GM12873 (cell line): ENCODE results near the gene ST7.

ENCODE experiments used
- TF ChIP-seq, protein P1 (sequence below): IDR thresholded peaks from 2 replicates; pipeline ENCODE4 v1.5.1; 2012; ENCODE audit warnings: low read depth, mild to moderate bottlenecking, moderate library complexity, low read length, control low read depth; ENCODE audit not compliant: insufficient read depth; ENCODE audit errors: missing control alignments

ST7 gene

DNA sequence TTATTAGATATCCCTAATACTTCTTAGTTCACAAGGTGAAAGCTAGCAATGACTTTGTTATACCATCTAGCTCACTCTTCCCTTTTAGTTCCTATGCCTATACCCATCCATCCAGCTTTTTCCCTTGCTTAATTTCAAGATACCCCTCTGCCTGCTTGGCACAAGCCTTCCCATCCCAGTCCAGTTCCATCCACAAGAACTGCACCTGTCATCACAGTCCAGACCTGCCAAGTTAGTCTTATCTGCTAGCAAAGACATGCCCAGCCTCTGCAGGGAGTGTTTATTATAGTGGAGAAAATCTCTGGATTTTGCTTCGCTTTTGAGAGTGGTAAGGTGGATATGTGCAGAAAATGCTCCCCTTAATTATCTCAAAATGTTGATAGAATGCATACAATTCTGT lies 158.2 kb downstream of the ST7 start:
- TF ChIP-seq, protein P1, sequence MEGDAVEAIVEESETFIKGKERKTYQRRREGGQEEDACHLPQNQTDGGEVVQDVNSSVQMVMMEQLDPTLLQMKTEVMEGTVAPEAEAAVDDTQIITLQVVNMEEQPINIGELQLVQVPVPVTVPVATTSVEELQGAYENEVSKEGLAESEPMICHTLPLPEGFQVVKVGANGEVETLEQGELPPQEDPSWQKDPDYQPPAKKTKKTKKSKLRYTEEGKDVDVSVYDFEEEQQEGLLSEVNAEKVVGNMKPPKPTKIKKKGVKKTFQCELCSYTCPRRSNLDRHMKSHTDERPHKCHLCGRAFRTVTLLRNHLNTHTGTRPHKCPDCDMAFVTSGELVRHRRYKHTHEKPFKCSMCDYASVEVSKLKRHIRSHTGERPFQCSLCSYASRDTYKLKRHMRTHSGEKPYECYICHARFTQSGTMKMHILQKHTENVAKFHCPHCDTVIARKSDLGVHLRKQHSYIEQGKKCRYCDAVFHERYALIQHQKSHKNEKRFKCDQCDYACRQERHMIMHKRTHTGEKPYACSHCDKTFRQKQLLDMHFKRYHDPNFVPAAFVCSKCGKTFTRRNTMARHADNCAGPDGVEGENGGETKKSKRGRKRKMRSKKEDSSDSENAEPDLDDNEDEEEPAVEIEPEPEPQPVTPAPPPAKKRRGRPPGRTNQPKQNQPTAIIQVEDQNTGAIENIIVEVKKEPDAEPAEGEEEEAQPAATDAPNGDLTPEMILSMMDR = no peak

DNA sequence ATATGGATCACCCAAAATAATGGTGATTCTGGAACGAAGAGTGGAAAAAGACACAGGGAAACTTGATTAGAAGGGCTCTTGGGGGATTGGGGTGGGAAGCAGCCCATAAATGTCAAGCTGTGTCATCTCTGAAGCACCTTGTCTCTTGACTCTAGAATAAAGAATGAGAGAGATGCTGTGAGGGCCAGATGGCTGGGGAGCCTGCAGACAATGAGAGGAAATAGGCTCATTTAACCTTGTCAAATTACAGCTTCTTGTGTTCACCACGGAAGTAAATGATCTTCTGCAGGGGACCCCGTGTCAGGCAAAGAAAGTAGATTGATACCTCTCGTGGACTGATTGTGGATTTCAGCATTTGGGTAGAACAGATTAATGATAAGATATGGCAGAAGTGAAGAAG lies 159.3 kb downstream of the ST7 start:
- TF ChIP-seq, protein P1 = no peak

DNA sequence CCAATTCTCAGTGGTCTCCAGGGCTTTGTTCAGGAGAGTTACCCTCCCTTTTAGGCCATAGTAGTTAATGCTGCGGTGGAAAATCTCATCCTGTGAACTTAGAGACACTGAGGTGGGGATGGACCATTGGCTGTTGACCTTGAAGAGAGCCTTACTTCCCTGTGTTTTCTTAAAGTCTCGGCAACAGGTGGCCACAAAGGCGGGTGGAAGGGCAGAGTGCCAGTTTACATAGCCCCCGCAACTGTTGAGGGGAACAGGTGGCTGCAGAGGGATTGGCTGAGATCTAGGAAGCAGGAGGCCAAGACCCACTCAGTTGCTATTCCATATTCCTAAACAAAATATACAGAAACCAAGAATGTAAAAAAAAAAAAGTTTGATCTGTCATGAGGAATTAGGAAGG lies 160.6 kb downstream of the ST7 start:
- TF ChIP-seq, protein P1 = no peak

DNA sequence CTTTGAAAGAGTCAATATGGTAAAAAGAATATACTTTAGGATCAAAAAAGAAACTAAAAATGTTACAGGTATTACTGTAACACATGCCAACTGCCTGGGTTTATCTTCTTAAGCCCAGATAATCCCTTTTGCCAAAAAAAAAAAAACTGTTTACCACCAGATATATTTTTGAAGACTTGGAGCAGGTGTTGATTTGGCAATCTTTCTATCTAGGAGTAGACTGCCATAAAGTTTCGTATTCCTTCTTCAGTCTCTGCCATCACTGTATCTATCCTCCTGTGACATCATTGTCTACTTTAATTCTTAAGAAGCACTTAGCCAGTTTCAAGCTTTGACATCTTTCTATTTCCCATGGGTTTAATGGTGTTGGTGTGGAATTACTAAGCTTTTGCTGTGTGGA lies 161.0 kb downstream of the ST7 start:
- TF ChIP-seq, protein P1 = no peak

DNA sequence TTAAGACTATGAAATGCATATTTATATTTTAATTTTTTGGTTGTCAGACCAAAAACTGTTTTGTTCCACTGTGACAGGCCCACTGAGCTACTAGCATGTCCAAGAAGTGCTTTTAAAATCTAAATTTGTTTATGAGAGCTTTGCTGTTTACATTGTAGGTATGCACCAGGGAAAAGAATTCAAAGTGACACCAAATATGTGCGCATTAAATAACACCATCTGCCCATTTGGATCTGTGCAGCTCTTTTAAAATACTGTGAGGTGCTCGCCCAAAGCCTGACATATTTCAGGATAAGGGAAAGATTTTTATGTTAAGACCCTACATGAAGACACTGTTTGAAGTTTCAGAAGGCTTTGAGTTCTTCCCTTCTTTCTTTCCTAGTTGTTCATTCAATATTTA lies 162.9 kb downstream of the ST7 start:
- TF ChIP-seq, protein P1 = no peak

DNA sequence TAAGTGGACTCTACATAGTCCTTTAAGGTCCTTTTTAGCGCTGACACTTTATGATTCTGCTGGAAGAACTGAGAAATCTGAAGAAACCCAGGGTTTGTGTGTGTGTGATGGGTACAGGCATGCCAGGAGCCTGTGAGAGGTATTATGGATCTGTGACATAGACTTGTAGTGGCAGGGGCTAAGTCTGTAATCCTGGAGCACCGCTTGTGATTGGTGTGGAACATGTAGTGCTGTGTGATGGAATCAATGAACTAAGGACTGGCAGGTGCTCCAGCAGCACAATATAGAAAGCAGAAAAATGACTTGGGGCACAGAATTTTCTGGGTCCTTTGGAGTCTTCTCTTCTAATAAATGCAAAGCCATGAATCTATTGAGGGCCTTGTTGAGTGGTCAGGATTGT lies 163.9 kb downstream of the ST7 start:
- TF ChIP-seq, protein P1 = no peak

DNA sequence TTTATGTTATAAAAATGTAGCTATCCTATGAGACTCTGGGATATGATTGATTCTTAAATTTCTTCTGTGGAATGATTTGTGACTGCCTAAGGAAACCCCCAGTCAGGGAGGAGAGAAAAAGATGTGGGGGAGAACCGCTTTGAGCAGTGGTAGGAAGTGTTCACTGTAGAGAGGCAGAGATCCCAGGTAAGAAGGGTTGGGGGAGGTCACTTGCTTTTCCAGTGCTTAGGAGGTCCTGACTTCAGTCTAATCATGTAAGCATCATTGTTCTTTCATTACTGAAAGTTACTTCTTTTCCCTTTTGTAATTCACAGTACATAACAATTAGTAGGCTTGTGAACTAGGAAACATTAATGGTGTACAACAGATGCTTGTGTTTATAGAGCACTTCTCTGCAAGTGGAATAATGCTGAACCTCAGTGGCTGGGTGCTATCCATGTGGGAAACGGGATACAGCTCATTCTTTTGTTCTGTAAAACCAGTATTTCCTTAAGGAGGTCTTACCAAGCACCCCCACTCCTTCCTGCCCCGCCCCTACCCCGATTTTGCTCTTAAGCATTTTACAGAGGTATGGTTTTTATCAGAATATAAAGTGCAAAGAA lies 165.4 kb downstream of the ST7 start:
- TF ChIP-seq, protein P1 = no peak
